Measurements from ENCODE around the gene SPATA2L.

SPATA2L gene

DNA sequence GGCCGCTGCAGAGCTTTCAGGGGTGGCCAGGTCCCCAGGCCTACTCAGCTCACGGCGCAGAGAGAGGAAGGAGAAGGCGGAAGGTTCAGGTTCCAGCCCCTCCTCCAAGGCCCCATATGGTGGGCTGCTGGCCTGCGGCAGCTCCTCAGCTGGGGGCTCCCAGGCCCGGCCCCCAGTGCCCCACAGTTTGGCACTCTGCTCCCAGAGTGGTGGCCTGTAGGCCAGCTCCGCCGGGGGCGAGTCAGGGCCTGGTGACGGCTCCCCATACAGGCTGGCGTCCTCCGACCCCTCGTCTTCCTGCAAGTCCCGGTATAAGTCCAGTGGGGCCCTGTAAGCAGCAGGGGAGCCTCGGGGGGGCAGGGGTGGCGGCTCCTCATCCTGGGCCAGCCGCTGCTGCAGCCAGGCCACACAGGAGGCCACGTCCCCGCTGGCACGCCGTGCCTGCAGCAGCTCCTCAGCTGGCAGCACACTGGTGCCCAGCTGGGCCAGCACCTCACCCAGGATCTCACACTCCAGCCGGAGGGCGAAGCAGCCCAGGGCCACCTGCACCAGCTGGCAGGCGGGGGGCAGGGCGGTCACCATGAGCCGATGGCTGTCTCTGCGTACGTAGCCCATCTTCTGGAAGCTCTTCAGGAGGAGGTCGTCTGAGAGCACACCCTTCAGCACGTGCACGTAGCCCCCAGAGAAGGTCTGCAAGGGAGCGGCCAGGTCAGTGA, 3.7 kb downstream of the SPATA2L start:
- no peak overlapping the region for H3K27ac ChIP-seq (replicated peaks)
- TF ChIP-seq, protein P1, sequence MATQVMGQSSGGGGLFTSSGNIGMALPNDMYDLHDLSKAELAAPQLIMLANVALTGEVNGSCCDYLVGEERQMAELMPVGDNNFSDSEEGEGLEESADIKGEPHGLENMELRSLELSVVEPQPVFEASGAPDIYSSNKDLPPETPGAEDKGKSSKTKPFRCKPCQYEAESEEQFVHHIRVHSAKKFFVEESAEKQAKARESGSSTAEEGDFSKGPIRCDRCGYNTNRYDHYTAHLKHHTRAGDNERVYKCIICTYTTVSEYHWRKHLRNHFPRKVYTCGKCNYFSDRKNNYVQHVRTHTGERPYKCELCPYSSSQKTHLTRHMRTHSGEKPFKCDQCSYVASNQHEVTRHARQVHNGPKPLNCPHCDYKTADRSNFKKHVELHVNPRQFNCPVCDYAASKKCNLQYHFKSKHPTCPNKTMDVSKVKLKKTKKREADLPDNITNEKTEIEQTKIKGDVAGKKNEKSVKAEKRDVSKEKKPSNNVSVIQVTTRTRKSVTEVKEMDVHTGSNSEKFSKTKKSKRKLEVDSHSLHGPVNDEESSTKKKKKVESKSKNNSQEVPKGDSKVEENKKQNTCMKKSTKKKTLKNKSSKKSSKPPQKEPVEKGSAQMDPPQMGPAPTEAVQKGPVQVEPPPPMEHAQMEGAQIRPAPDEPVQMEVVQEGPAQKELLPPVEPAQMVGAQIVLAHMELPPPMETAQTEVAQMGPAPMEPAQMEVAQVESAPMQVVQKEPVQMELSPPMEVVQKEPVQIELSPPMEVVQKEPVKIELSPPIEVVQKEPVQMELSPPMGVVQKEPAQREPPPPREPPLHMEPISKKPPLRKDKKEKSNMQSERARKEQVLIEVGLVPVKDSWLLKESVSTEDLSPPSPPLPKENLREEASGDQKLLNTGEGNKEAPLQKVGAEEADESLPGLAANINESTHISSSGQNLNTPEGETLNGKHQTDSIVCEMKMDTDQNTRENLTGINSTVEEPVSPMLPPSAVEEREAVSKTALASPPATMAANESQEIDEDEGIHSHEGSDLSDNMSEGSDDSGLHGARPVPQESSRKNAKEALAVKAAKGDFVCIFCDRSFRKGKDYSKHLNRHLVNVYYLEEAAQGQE (IDR thresholded peaks at IDR 0.05; ENCODE audit: insufficient replicate concordance, low read depth): no peak
- TF ChIP-seq, protein P2, sequence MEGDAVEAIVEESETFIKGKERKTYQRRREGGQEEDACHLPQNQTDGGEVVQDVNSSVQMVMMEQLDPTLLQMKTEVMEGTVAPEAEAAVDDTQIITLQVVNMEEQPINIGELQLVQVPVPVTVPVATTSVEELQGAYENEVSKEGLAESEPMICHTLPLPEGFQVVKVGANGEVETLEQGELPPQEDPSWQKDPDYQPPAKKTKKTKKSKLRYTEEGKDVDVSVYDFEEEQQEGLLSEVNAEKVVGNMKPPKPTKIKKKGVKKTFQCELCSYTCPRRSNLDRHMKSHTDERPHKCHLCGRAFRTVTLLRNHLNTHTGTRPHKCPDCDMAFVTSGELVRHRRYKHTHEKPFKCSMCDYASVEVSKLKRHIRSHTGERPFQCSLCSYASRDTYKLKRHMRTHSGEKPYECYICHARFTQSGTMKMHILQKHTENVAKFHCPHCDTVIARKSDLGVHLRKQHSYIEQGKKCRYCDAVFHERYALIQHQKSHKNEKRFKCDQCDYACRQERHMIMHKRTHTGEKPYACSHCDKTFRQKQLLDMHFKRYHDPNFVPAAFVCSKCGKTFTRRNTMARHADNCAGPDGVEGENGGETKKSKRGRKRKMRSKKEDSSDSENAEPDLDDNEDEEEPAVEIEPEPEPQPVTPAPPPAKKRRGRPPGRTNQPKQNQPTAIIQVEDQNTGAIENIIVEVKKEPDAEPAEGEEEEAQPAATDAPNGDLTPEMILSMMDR (IDR thresholded peaks at IDR 0.05; ENCODE audit: insufficient read depth, low read length): no peak
- TF ChIP-seq SPI1 (IDR thresholded peaks at IDR 0.05; ENCODE audit: borderline replicate concordance, low read depth) (no peak), POLR2AphosphoS5 (IDR thresholded peaks at IDR 0.05; ENCODE audit: low read depth) (no peak), GABPA (IDR thresholded peaks at IDR 0.05; ENCODE audit: low read depth) (no peak)
- no peak overlapping the region for H3K4me3 ChIP-seq (replicated peaks; ENCODE audit: insufficient read depth, low read length)
- DNase-seq (ENCODE audit: low read depth in 1 of 2, low spot score in 1 of 2): no peak
- no peaks in the 10 kb centered on the region for H3K27me3 ChIP-seq (ENCODE audit: insufficient read depth, poor library complexity, severe bottlenecking)

DNA sequence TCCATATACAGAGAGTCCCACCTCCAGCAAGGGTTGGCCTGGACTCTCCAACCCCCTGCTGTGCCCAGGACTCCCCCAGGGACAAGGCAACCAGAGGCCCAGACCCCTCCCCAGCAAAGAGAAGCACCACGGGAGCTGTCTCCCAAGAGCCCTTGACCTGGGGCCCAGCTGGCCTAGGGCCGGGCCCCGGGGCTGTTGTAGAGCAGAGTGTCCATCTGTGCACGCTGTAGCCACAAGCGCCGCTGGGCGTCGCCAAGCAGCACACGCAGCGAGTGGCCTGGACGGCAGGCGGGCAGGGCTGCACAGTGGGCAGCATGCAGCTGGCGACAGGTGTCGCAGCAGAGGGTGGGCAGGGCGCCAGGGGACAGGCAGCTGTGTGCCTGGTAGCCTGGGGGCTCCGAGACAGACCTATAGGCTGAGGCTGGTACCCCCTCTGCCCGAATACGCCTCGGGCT, 4.3 kb downstream of the SPATA2L start:
- no peak for TF ChIP-seq SPI1 (IDR thresholded peaks at IDR 0.05; ENCODE audit: borderline replicate concordance, low read depth)
- no peak for DNase-seq (ENCODE audit: low read depth in 1 of 2, low spot score in 1 of 2)
- H3K27me3 ChIP-seq (ENCODE audit: insufficient read depth, poor library complexity, severe bottlenecking): no peaks in the 10 kb centered on the region
- no peak overlapping the region for H3K27ac ChIP-seq (replicated peaks)
- no peak overlapping the region for H3K4me3 ChIP-seq (replicated peaks; ENCODE audit: insufficient read depth, low read length)

DNA sequence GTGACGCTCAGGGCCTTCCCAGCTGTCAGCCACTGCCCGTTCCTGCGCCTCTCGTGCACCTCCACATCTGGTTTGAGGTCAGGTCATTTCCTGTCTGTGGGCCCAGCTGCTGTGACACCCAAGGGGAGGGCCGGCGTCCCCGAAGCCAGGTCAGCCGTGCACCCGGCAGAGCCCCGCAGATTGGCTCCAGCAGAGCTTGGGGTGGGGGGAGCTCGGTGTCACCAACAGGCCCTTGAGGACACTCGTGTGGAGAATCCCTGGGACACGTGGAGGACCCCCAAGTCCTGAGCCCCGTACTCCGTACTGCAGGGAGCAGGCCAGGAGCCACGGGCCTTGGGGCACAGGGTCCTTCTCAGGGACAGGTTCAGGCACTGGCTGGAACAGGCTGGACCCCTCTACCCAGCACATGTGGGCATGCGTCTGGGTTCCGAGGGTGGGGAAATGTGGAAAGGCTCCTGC, 4.8 kb downstream of the SPATA2L start:
- Histone ChIP-seq H3K27ac (replicated peaks) (no peak overlapping the region), H3K27me3 (ENCODE audit: insufficient read depth, poor library complexity, severe bottlenecking) (no peaks in the 10 kb centered on the region), H3K4me3 (replicated peaks; ENCODE audit: insufficient read depth, low read length) (no peak overlapping the region)
- no peak for DNase-seq (ENCODE audit: low read depth in 1 of 2, low spot score in 1 of 2)
- TF ChIP-seq POLR2AphosphoS5 (IDR thresholded peaks at IDR 0.05; ENCODE audit: low read depth) (0 out of 2 replicates have a peak, but pooled peaks have one; percentile 38), SPI1 (IDR thresholded peaks at IDR 0.05; ENCODE audit: borderline replicate concordance, low read depth) (no peak), GABPA (IDR thresholded peaks at IDR 0.05; ENCODE audit: low read depth) (no peak)

DNA sequence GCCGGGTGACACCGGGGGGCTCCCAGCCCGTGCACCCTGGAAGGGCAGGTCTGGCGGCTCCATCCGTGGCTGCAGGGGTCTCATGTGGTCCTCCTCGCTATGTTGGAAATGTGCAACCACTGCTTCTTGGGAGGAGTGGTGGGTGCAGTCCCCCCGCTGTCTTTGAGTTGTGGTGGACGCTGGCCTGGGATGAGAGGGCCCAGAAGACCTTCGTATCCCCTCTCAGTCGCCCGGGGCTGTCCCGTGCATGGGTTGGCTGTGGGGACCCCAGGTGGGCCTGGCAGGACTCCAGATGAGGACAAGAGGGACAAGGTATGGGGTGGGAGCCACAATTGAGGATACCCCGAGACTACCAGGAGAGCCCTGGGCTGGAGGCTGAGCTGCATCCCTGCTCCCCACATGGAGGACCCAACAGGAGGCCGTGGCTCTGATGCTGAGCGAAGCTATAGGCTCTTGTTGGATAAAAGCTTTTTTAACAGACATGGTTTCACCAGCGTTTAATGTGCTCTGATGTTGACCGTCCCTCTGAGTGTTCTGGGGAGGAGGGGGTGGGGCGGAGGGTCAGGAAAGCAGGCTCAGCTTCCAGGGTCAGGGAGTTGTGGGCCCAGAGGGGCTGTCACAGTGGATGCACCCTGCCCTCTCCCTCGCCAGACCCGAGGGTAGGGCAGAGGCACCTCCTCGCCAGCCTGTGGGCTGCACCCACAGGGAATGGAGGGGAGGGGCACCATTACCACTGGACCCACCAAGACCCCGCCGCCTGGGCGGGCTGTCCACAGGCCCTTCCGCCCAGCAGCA, 5.4 kb downstream of the SPATA2L start:
- DNase-seq (ENCODE audit: low read depth in 1 of 2, low spot score in 1 of 2): no peak
- Histone ChIP-seq H3K4me3 (replicated peaks; ENCODE audit: insufficient read depth, low read length) (no peak overlapping the region), H3K27ac (replicated peaks) (no peak overlapping the region), H3K27me3 (ENCODE audit: insufficient read depth, poor library complexity, severe bottlenecking) (no peaks in the 10 kb centered on the region)
- TF ChIP-seq, protein P1 (IDR thresholded peaks at IDR 0.05; ENCODE audit: insufficient replicate concordance, low read depth): no peak
- no peak for TF ChIP-seq POLR2AphosphoS5 (IDR thresholded peaks at IDR 0.05; ENCODE audit: low read depth)
- TF ChIP-seq, protein P2 (IDR thresholded peaks at IDR 0.05; ENCODE audit: insufficient read depth, low read length): no peak
- TF ChIP-seq SPI1 (IDR thresholded peaks at IDR 0.05; ENCODE audit: borderline replicate concordance, low read depth): no peak
- TF ChIP-seq GABPA (IDR thresholded peaks at IDR 0.05; ENCODE audit: low read depth): no peak

All from HL-60 (cell line).